GM12878 (cell line): ENCODE measurements around the gene SLC24A3. TPM values are rescaled to one million over a fixed set of nuclear protein-coding genes. Genes with fewer than 3 reads are reported as not detected.

Source experiments
- ATAC-seq: fragments of 200-7000 bp; cut with Tn5 transposase; 3 replicates; pipeline ENCODE4 v1.9.1; 2020; ENCODE audit warnings: mild to moderate bottlenecking, moderate library complexity
- BruUV-seq: library from RNA; stranded (reverse); fragments of 400-500 nt; replicated peaks from 2 replicates; lab custom pipeline; 2021; lab: Mats Ljungman, UMichigan
- CTCF ChIA-PET: fragments of 300-600 bp; sonication (Branson Sonifier 250); formaldehyde crosslinking; extraction: SDS; loops from one replicate; lab custom pipeline; 2021; ENCODE audit warnings: inconsistent platforms; lab: Yijun Ruan, JAX
- POLR2A ChIA-PET: fragments of 350-600 bp; formaldehyde crosslinking; extraction: SDS; loops from one replicate; lab custom pipeline; 2021; ENCODE audit warnings: inconsistent platforms; lab: Charles Lee
- RAD21 ChIA-PET: fragments of 300-600 bp; sonication (Branson Sonifier 250); formaldehyde crosslinking; loops from one replicate; lab custom pipeline; 2023; ENCODE audit warnings: antibody characterized with exemption; ENCODE audit not compliant: unreplicated experiment; lab: Charles Lee
- SMC1A ChIA-PET: fragments of 300-600 bp; sonication (Branson Sonifier 250); formaldehyde crosslinking; loops from one replicate; lab custom pipeline; 2023; ENCODE audit not compliant: unreplicated experiment, uncharacterized antibody; lab: Charles Lee
- DNase-seq: peaks from one replicate; pipeline ENCODE4 v3.0.0-alpha.2; 2011; ENCODE audit warnings: low read depth, low spot score
- FAIRE-seq: peaks from 3 replicates; lab custom pipeline; 2011; peaks lifted over from hg19 to GRCh38; lab: Jason Lieb, UNC
- H2AFZ ChIP-seq: 2 replicates; pipeline ENCODE4 v1.6.0; 2011; ENCODE audit warnings: low read depth, low read length, control low read depth; ENCODE audit not compliant: control insufficient read depth
- H3K27ac ChIP-seq: 2 replicates; pipeline ENCODE4 v1.5.1; 2011; ENCODE audit warnings: control low read depth; ENCODE audit not compliant: control insufficient read depth, insufficient read depth
- H3K27me3 ChIP-seq, 2 experiments: replicated peaks in 1 of 2; 2 replicates each; pipeline versions ENCODE4 v1.6.0 to v1.6.1; 2011; ENCODE audit warnings: low read length in 1 of 2; ENCODE audit not compliant: control insufficient read depth in 2 of 2, insufficient read depth in 2 of 2
- H3K36me3 ChIP-seq, 2 experiments: 2 replicates each; pipeline ENCODE4 v1.5.1; 2011; ENCODE audit warnings: low read length in 1 of 2; ENCODE audit not compliant: control insufficient read depth in 2 of 2, insufficient read depth in 2 of 2
- H3K4me1 ChIP-seq: 2 replicates; pipeline ENCODE4 v1.6.1; 2011; ENCODE audit warnings: mild to moderate bottlenecking, low read length, moderate library complexity, mixed read lengths; ENCODE audit not compliant: control insufficient read depth, insufficient read depth
- H3K4me2 ChIP-seq: 2 replicates; pipeline ENCODE4 v1.6.0; 2011; ENCODE audit warnings: control low read depth; ENCODE audit not compliant: control insufficient read depth, insufficient read depth
- H3K4me3 ChIP-seq: fragments of 200-600 bp; sonication (generic); 2 replicates; pipeline ENCODE4 v1.5.1; 2016
- H3K79me2 ChIP-seq: 2 replicates; pipeline ENCODE4 v1.6.0; 2011; ENCODE audit warnings: low read length; ENCODE audit not compliant: control insufficient read depth, insufficient read depth
- H3K9ac ChIP-seq: 2 replicates; pipeline ENCODE4 v1.8.0; 2011; ENCODE audit warnings: low read length, control low read depth, mixed read lengths; ENCODE audit not compliant: control insufficient read depth, insufficient read depth
- H3K9me3 ChIP-seq: replicated peaks from 3 replicates; pipeline ENCODE4 v1.5.1; 2011; ENCODE audit warnings: mild to moderate bottlenecking, low read length; ENCODE audit not compliant: control insufficient read depth, insufficient read depth
- H4K20me1 ChIP-seq: 2 replicates; pipeline ENCODE4 v1.6.0; 2011; ENCODE audit not compliant: control insufficient read depth, insufficient read depth
- BACH1 ChIP-seq: fragments of 450-650 bp; IDR thresholded peaks from 2 replicates; pipeline ENCODE4 v1.6.1; 2017; ENCODE audit warnings: mild to moderate bottlenecking, borderline replicate concordance
- MTA3 ChIP-seq: IDR thresholded peaks from 2 replicates; pipeline ENCODE4 v1.6.1; 2012; ENCODE audit warnings: low read length, inconsistent platforms, borderline replicate concordance
- NR2C1 ChIP-seq: fragments of 450-650 bp; IDR thresholded peaks from 2 replicates; pipeline ENCODE4 v1.6.1; 2017; ENCODE audit warnings: antibody characterized with exemption, mild to moderate bottlenecking, moderate library complexity
- TCF7 ChIP-seq: IDR thresholded peaks from 2 replicates; pipeline ENCODE4 v1.6.1; 2014; ENCODE audit warnings: antibody characterized with exemption, borderline replicate concordance
- ZNF24 ChIP-seq: fragments of 450-650 bp; IDR thresholded peaks from 2 replicates; pipeline ENCODE4 v1.6.1; 2017; ENCODE audit warnings: antibody characterized with exemption, mild to moderate bottlenecking
- WGBS: methylation state at CpG from one replicate; pipeline ENCODE4 v1.1.6; 2016; ENCODE audit warnings: low lambda C conversion rate; ENCODE audit not compliant: insufficient replicate concordance, insufficient coverage; ENCODE audit errors: missing lambda C conversion rate; 5-methylcytosine and 5-hydroxymethylcytosine counted together
- in situ Hi-C: fragments of 300-500 bp; cut with MboI; formaldehyde crosslinking; loops from 9 replicates; pipeline ENCODE4 v1.14.3; 2018; ENCODE audit warnings: mixed read lengths
- intact Hi-C: fragments of 100-400 bp; cut with micrococcal nuclease; formaldehyde crosslinking; loops from one replicate; pipeline ENCODE4 v1.14.2; 2022; ENCODE audit not compliant: unreplicated experiment
- polyA plus RNA-seq, 11 experiments: library from polyadenylated mRNA; depleted of rRNA in 4 of 11; unstranded in 6 of 11; stranded (reverse) in 5 of 11; fragments of >200 nt; fragmentation: Nextera tagmentation in 4 of 11; fragmentation: Illumina TruSeq in 1 of 11; extraction: Ambion mirVana in 4 of 11; extraction: Trizol in 1 of 11; gene quantifications; 1 replicate in 1 of 11; 2 replicates in 10 of 11; pipeline versions ENCODE4 v1.2.1 to v1.2.3, GENCODE V29; 2011 to 2016; ENCODE audit warnings: inconsistent platforms in 2 of 11, missing spikeins in 2 of 11, low read depth in 1 of 11
- total RNA-seq, 4 experiments: library from RNA; depleted of rRNA in 3 of 4; stranded (reverse); fragments of >200 nt in 3 of 4; fragmentation: Illumina TruSeq in 1 of 4; extraction: Trizol in 1 of 4; gene quantifications; 2 replicates each; pipeline versions ENCODE4 v1.2.1 to v1.2.3, GENCODE V29; 2013 to 2021
- TF ChIP-seq, protein P1 (sequence below): IDR thresholded peaks from 2 replicates; pipeline ENCODE4 v1.6.1; 2012; ENCODE audit warnings: low read depth, low read length, improper control_type of control experiment
- TF ChIP-seq, protein P2 (sequence below): fragments of 450-650 bp; IDR thresholded peaks from 2 replicates; pipeline ENCODE4 v1.6.1; 2017; ENCODE audit warnings: mild to moderate bottlenecking, moderate library complexity
- TF ChIP-seq, protein P3 (sequence below): fragments of 450-650 bp; IDR thresholded peaks from 2 replicates; pipeline ENCODE4 v1.6.1; 2016; ENCODE audit warnings: mild to moderate bottlenecking
- TF ChIP-seq, protein P4 (sequence below): fragments of 450-650 bp; IDR thresholded peaks from 2 replicates; pipeline ENCODE4 v1.6.1; 2018; ENCODE audit warnings: borderline replicate concordance, mild to moderate bottlenecking; ENCODE audit not compliant: partially characterized antibody

SLC24A3 gene
- total and polyA plus RNA-seq, 10 of the 15 experiments (the other 5 are each of a cell fraction or from before 2014, with no cell fraction given), result 0.04 TPM; not detected in 9

DNA sequence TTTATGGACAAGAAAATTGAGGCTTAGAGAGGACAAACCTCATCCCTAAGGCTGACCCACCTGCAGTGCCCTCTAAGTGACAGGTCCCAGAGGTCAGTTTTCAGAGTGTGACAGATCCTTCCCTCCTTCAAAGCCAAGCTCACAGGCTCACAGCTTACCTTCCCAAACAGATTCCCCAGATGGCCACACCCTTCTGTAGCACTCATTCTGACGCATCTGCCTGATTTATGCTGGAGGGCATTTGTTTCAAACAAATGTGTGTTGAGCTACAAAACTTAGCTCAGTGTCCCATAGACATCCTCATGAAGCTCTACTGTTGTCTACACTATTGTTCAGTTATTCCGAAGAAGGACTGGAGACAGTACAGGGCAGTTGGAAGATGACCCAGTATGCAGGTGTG, 485.0 kb downstream of the SLC24A3 start (continued):
- no peak for TF ChIP-seq ZNF24
- TF ChIP-seq, protein P1, sequence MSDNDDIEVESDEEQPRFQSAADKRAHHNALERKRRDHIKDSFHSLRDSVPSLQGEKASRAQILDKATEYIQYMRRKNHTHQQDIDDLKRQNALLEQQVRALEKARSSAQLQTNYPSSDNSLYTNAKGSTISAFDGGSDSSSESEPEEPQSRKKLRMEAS, result no peak
- TF ChIP-seq, all 136 proteins: peak for 0

DNA sequence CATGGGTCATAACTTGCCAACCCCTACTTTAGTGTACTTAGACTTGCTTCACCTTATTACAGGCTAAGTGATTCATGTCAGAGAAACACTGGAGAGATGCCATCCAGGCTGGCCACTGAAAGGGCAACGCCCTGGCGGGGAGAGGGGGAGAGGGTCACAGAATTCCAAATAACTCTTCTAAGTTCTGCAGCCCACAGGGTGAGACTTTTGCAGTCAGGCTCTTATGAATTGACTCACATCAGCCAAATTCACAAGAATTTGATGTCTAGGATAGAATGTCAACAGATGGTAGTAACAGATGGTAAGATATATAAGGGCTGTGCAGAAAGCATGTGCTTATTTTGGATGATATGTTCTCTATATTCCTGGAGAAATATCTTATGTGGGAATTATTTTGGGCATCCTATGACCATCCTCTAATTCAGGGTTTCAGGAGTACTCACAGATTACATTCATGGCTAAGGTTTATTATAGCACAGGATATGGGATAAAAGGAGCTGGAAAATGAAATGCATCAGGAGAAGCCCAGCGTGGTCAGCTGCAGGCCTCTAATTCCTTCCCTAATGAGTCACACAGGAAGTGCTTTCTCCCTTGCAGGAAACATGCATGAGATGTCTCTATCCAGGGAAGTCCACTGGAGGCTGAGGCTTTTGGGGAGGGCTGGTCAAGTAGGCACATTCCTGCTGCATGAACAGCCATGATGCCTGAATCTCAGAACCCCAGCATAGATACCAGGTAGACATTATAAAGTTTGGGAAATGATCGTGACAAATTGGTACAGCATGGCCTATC, 486.9 kb downstream of the SLC24A3 start:
- ChIA-PET CTCF (no interaction called here), SMC1A (interaction anchor here (1.0 kb wide), 1 partner anchor 199 kb away, joined by 4 read pairs; no protein-coding TSS in a partner anchor)
- ATAC-seq (no peak), FAIRE-seq (no peak)
- intact Hi-C loops, result loop anchor here (10.0 kb wide), 1 partner anchor 185 kb away; no protein-coding TSS in a partner anchor
- WGBS, result 59% methylated on average over 4 of the region's 4 CpGs
- Histone ChIP-seq H3K27ac (no peak overlapping the region), H3K4me3 (no peak overlapping the region), H3K79me2 (no peaks in the 10 kb centered on the region)
- in situ Hi-C loops, result no loop called here
- no peak for TF ChIP-seq TCF7
- no peak for TF ChIP-seq MTA3
- no peak for TF ChIP-seq NR2C1
- TF ChIP-seq, protein P2, sequence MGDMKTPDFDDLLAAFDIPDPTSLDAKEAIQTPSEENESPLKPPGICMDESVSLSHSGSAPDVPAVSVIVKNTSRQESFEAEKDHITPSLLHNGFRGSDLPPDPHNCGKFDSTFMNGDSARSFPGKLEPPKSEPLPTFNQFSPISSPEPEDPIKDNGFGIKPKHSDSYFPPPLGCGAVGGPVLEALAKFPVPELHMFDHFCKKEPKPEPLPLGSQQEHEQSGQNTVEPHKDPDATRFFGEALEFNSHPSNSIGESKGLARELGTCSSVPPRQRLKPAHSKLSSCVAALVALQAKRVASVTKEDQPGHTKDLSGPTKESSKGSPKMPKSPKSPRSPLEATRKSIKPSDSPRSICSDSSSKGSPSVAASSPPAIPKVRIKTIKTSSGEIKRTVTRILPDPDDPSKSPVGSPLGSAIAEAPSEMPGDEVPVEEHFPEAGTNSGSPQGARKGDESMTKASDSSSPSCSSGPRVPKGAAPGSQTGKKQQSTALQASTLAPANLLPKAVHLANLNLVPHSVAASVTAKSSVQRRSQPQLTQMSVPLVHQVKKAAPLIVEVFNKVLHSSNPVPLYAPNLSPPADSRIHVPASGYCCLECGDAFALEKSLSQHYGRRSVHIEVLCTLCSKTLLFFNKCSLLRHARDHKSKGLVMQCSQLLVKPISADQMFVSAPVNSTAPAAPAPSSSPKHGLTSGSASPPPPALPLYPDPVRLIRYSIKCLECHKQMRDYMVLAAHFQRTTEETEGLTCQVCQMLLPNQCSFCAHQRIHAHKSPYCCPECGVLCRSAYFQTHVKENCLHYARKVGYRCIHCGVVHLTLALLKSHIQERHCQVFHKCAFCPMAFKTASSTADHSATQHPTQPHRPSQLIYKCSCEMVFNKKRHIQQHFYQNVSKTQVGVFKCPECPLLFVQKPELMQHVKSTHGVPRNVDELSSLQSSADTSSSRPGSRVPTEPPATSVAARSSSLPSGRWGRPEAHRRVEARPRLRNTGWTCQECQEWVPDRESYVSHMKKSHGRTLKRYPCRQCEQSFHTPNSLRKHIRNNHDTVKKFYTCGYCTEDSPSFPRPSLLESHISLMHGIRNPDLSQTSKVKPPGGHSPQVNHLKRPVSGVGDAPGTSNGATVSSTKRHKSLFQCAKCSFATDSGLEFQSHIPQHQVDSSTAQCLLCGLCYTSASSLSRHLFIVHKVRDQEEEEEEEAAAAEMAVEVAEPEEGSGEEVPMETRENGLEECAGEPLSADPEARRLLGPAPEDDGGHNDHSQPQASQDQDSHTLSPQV, result no peak
- TF ChIP-seq BACH1, result no peak
- TF ChIP-seq, protein P3, sequence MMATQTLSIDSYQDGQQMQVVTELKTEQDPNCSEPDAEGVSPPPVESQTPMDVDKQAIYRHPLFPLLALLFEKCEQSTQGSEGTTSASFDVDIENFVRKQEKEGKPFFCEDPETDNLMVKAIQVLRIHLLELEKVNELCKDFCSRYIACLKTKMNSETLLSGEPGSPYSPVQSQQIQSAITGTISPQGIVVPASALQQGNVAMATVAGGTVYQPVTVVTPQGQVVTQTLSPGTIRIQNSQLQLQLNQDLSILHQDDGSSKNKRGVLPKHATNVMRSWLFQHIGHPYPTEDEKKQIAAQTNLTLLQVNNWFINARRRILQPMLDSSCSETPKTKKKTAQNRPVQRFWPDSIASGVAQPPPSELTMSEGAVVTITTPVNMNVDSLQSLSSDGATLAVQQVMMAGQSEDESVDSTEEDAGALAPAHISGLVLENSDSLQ, result no peak
- TF ChIP-seq, protein P4, sequence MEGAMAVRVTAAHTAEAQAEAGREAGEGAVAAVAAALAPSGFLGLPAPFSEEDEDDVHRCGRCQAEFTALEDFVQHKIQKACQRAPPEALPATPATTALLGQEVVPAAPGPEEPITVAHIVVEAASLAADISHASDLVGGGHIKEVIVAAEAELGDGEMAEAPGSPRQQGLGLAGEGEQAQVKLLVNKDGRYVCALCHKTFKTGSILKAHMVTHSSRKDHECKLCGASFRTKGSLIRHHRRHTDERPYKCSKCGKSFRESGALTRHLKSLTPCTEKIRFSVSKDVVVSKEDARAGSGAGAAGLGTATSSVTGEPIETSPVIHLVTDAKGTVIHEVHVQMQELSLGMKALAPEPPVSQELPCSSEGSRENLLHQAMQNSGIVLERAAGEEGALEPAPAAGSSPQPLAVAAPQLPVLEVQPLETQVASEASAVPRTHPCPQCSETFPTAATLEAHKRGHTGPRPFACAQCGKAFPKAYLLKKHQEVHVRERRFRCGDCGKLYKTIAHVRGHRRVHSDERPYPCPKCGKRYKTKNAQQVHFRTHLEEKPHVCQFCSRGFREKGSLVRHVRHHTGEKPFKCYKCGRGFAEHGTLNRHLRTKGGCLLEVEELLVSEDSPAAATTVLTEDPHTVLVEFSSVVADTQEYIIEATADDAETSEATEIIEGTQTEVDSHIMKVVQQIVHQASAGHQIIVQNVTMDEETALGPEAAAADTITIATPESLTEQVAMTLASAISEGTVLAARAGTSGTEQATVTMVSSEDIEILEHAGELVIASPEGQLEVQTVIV, result no peak
- TF ChIP-seq, all 136 proteins: peak for 0
- H4K20me1 ChIP-seq, result no peaks in the 10 kb centered on the region
- no peak overlapping the region for H2AFZ ChIP-seq
- ChIA-PET RAD21 (interaction anchor here (1.6 kb wide), 1 partner anchor 80 kb away, joined by 3 read pairs; no protein-coding TSS in a partner anchor), POLR2A (no interaction called here)
- BruUV-seq, result no TSS peak
- no peaks in the 10 kb centered on the region; a peak in 1 of 4 replicates for H3K27me3 ChIP-seq
- no peaks in the 10 kb centered on the region for H3K4me1 ChIP-seq
- no peak overlapping the region for H3K4me2 ChIP-seq
- no peak overlapping the region for H3K9ac ChIP-seq
- DNase-seq, result no peak
- no peaks in the 10 kb centered on the region for H3K9me3 ChIP-seq
- no peaks in the 10 kb centered on the region for H3K36me3 ChIP-seq
